Measurements from ENCODE around the gene ZBTB2.
"Not testable (repeated sequence)": the region's sequence is repeated elsewhere in the genome, so short reads cannot be mapped to it uniquely, and the experiment has no call there.

The ZBTB2 gene

DNA sequence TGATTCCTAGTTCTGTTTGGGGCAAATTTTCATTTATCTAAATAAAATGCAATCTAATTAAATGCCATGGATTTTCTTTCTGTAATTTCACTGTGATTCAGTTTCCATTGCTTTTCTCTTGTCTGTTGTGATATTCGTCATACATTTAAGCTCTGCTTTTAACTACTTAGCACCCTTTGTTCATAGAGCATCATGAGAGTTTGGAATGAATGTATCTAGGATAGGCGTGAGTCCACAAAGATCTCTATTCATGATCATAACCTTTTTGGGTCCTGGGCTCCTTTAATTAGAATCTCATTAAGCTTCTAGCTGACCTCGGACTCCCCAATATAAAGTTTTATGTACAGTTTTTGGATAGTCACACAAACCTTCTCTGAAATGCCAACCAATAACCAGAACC lies 32.9 kb downstream of the ZBTB2 start:
- H3K36me3 ChIP-seq (ENCODE audit: insufficient read depth, low read length): peaks cover 20% of the 10 kb centered on the region
- H3K27me3 ChIP-seq (ENCODE audit: insufficient read depth, low read length, poor library complexity): no peaks in the 10 kb centered on the region
- no peak overlapping the region for H2AFZ ChIP-seq (ENCODE audit: low read depth, low read length)
- H3K9me3 ChIP-seq (ENCODE audit: insufficient read depth, low read length, severe bottlenecking): no peaks in the 10 kb centered on the region
- H3K4me3 ChIP-seq (ENCODE audit: low read depth in 1 of 2, low read length in 2 of 2): no peak overlapping the region
- no peaks in the 10 kb centered on the region for H3K79me2 ChIP-seq (ENCODE audit: insufficient read depth, low read length)
- no peak overlapping the region for H3K27ac ChIP-seq (ENCODE audit: low read length)
- TF ChIP-seq, protein P1, sequence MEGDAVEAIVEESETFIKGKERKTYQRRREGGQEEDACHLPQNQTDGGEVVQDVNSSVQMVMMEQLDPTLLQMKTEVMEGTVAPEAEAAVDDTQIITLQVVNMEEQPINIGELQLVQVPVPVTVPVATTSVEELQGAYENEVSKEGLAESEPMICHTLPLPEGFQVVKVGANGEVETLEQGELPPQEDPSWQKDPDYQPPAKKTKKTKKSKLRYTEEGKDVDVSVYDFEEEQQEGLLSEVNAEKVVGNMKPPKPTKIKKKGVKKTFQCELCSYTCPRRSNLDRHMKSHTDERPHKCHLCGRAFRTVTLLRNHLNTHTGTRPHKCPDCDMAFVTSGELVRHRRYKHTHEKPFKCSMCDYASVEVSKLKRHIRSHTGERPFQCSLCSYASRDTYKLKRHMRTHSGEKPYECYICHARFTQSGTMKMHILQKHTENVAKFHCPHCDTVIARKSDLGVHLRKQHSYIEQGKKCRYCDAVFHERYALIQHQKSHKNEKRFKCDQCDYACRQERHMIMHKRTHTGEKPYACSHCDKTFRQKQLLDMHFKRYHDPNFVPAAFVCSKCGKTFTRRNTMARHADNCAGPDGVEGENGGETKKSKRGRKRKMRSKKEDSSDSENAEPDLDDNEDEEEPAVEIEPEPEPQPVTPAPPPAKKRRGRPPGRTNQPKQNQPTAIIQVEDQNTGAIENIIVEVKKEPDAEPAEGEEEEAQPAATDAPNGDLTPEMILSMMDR (IDR thresholded peaks at IDR 0.05; ENCODE audit: borderline replicate concordance, extremely low read depth, low read length, poor library complexity, severe bottlenecking): no peak
- no peak for TF ChIP-seq EZH2 (IDR thresholded peaks at IDR 0.05; ENCODE audit: borderline replicate concordance, low read depth, low read length, severe bottlenecking)
- no peak for ATAC-seq (ENCODE audit: insufficient read depth, low read depth)
- no peak overlapping the region for H3K9ac ChIP-seq (ENCODE audit: low read depth, low read length)
- H4K20me1 ChIP-seq (ENCODE audit: insufficient read depth, low read length): no peaks in the 10 kb centered on the region; the same call in 1 of the 2 replicates
- no peak overlapping the region for H3K4me2 ChIP-seq (ENCODE audit: insufficient read depth, low read length)
- no peak for DNase-seq
- H3K4me1 ChIP-seq (ENCODE audit: insufficient read depth, low read length): no peaks in the 10 kb centered on the region

DNA sequence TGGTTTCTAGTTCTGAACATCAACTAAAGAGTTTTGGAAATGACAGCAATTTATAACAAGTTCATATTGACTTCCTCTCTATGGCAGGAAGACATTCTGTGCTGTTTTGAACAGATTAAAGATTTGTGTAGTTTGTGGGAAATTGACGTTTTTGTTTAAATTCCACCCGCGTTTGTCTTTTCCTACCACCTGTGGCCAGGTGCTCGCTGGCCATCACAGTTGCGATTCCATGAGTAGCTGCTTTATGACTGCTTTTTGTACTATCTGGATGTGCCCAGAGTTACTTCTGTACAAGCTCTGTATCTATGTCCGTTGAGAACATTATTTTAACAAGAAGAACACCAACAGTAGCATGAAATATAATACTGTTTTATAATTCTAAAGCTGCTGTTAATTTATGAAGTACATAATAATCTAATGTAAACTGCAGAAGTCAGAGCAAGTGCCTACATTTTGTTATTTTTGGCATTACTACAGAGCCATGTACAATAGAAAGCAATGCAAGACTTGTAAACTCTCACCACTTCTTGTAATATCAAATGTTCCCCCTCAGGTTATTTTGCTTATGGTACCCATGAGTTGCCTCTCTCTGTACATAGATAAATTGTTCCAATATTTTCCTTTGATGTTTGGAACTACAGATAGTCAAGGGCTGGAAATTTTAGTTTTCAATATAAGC lies 33.5 kb downstream of the ZBTB2 start:
- Histone ChIP-seq H3K9ac (ENCODE audit: low read depth, low read length) (no peak overlapping the region), H3K27me3 (ENCODE audit: insufficient read depth, low read length, poor library complexity) (no peaks in the 10 kb centered on the region), H3K4me2 (ENCODE audit: insufficient read depth, low read length) (no peak overlapping the region), H3K4me1 (ENCODE audit: insufficient read depth, low read length) (no peaks in the 10 kb centered on the region), H4K20me1 (ENCODE audit: insufficient read depth, low read length) (no peaks in the 10 kb centered on the region), H3K79me2 (ENCODE audit: insufficient read depth, low read length) (no peaks in the 10 kb centered on the region), H3K9me3 (ENCODE audit: insufficient read depth, low read length, severe bottlenecking) (no peaks in the 10 kb centered on the region), H2AFZ (ENCODE audit: low read depth, low read length) (no peak overlapping the region), H3K36me3 (ENCODE audit: insufficient read depth, low read length) (peaks cover 20% of the 10 kb centered on the region), H3K27ac (ENCODE audit: low read length) (no peak overlapping the region), H3K4me3 (ENCODE audit: low read depth in 1 of 2, low read length in 2 of 2) (no peak overlapping the region)
- TF ChIP-seq, protein P1 (IDR thresholded peaks at IDR 0.05; ENCODE audit: borderline replicate concordance, extremely low read depth, low read length, poor library complexity, severe bottlenecking): no peak
- TF ChIP-seq EZH2 (IDR thresholded peaks at IDR 0.05; ENCODE audit: borderline replicate concordance, low read depth, low read length, severe bottlenecking): no peak
- DNase-seq (no peak), ATAC-seq (ENCODE audit: insufficient read depth, low read depth) (no peak)

DNA sequence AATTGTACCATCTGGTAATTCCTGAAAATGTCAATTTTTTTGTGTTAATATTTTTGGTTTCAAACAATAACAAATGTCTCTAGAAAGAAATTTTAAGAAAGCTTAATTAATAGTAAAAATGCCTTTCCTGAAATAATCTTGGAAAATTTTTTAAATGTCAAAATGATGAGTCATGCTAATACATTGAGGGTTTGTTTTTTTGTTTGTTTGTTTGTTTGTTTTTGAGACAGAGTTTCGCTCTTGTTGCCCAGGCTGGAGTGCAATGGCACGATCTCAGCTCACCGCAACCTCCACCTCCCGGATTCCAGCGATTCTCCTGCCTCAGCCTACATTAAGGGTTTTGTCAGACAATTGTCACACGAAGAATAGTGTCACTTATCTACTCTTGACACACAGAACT lies 34.4 kb downstream of the ZBTB2 start:
- not testable (repeated sequence) for H3K9ac ChIP-seq (ENCODE audit: low read depth, low read length); ATAC-seq (ENCODE audit: insufficient read depth, low read depth); H3K4me1 ChIP-seq (ENCODE audit: insufficient read depth, low read length); DNase-seq; H3K4me2 ChIP-seq (ENCODE audit: insufficient read depth, low read length); H3K27ac ChIP-seq (ENCODE audit: low read length); H2AFZ ChIP-seq (ENCODE audit: low read depth, low read length); H4K20me1 ChIP-seq (ENCODE audit: insufficient read depth, low read length); H3K79me2 ChIP-seq (ENCODE audit: insufficient read depth, low read length); H3K9me3 ChIP-seq (ENCODE audit: insufficient read depth, low read length, severe bottlenecking); H3K4me3 ChIP-seq (ENCODE audit: low read depth in 1 of 2, low read length in 2 of 2); H3K27me3 ChIP-seq (ENCODE audit: insufficient read depth, low read length, poor library complexity)
- H3K36me3 ChIP-seq (ENCODE audit: insufficient read depth, low read length): peaks cover 16% of the 10 kb centered on the region

DNA sequence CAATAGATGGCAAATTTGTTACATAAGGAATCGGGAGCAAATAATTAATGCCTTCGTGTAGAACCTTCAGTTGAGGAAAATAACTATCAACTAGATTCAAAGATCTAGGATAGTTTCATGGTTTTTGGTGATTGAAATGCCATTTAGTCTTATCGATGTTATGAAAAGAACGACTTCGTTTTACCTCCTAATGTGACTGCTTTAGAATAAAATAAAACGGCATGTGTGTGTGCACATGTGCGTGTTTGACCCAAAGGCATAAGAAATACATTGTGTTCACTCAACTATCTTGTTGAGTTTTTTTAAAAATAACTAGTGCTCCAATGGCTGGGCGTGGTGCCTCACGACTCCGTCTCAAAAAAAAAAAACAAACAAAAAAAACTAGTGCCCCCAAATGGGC lies 37.6 kb downstream of the ZBTB2 start:
- no peak for DNase-seq
- no peak overlapping the region for H3K4me3 ChIP-seq (ENCODE audit: low read depth in 1 of 2, low read length in 2 of 2)
- H3K9me3 ChIP-seq (ENCODE audit: insufficient read depth, low read length, severe bottlenecking): no peaks in the 10 kb centered on the region
- H3K4me2 ChIP-seq (ENCODE audit: insufficient read depth, low read length): no peak overlapping the region
- no peaks in the 10 kb centered on the region; the same call in 1 of the 2 replicates for H3K36me3 ChIP-seq (ENCODE audit: insufficient read depth, low read length)
- H3K27me3 ChIP-seq (ENCODE audit: insufficient read depth, low read length, poor library complexity): no peaks in the 10 kb centered on the region
- TF ChIP-seq, protein P1 (IDR thresholded peaks at IDR 0.05; ENCODE audit: borderline replicate concordance, extremely low read depth, low read length, poor library complexity, severe bottlenecking): no peak
- no peak for TF ChIP-seq EZH2 (IDR thresholded peaks at IDR 0.05; ENCODE audit: borderline replicate concordance, low read depth, low read length, severe bottlenecking)
- no peak overlapping the region for H3K27ac ChIP-seq (ENCODE audit: low read length)
- no peaks in the 10 kb centered on the region for H4K20me1 ChIP-seq (ENCODE audit: insufficient read depth, low read length)
- H3K4me1 ChIP-seq (ENCODE audit: insufficient read depth, low read length): no peaks in the 10 kb centered on the region
- H3K79me2 ChIP-seq (ENCODE audit: insufficient read depth, low read length): no peaks in the 10 kb centered on the region
- H2AFZ ChIP-seq (ENCODE audit: low read depth, low read length): no peak overlapping the region
- no peak for ATAC-seq (ENCODE audit: insufficient read depth, low read depth)
- H3K9ac ChIP-seq (ENCODE audit: low read depth, low read length): no peak overlapping the region
